ENCODE measurements around the gene FNIP2. TPM values are rescaled to one million over a fixed set of nuclear protein-coding genes. Genes with fewer than 3 reads are reported as not detected.

FNIP2 gene
- total and polyA plus RNA-seq, 4 donors, result 8.8 to 88.7 (median 23.5) TPM

DNA sequence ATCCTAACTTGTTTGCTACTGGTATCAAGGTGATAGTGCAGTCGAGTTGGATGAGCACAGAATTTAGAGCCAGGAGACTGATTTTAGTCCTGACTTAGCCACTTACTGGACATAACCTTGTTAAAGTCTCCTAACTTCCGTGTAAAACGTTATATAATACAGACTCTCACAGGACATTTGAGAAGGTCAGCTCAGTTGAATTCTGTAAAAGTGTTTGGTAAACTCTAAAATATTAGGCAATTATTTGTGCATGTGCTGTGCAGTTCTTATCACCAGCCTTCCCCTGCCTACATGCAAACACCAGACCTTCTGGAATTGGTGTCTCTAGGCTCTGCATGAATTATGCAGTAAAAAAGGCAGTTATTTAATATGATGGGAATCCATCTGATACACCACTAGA lies 45.4 kb downstream of the FNIP2 start:
- DNase-seq (ENCODE audit: low spot score), result no peak
- Histone ChIP-seq H3K36me3 (ENCODE audit: control insufficient read depth in 4 of 4, insufficient read depth in 3 of 4, low read depth in 1 of 4, low read length in 3 of 4) (no peaks in the 10 kb centered on the region), H3K4me1 (ENCODE audit: control insufficient read depth in 4 of 4, insufficient read depth in 4 of 4, low read length in 3 of 4) (peaks cover 14 to 79% (median 52%) of the 10 kb centered on the region in 4 donors), H3K9me3 (ENCODE audit: control insufficient read depth in 4 of 4, low read length in 3 of 4) (no peaks in the 10 kb centered on the region), H3K9ac (ENCODE audit: low read depth in 1 of 2, low read length in 2 of 2) (no peak overlapping the region), H3K27me3 (ENCODE audit: control insufficient read depth in 4 of 4, insufficient read depth in 4 of 4, low read length in 3 of 4) (no peaks in the 10 kb centered on the region), H3K4me3 (ENCODE audit: low read depth in 1 of 3, low read length in 3 of 3) (no peak overlapping the region), H3K27ac (ENCODE audit: low read depth in 1 of 2, low read length in 2 of 2) (peak overlapping the region; percentile 70 to 86)
- TF ChIP-seq ZBTB33 (IDR thresholded peaks at IDR 0.05) (peak; percentile 52), CTCF (IDR thresholded peaks at IDR 0.05; ENCODE audit: low read depth, low read length, missing input control) (no peak), FOXA2 (IDR thresholded peaks at IDR 0.05) (peak; percentile 45), REST (IDR thresholded peaks at IDR 0.05) (peak; percentile 52), MAX (IDR thresholded peaks at IDR 0.05) (peak; percentile 86), RAD21 (IDR thresholded peaks at IDR 0.05) (peak in 1 of 2 donors; percentile 35), SP1 (IDR thresholded peaks at IDR 0.05) (peak; percentile 47), HNF4G (IDR thresholded peaks at IDR 0.05) (no peak), EGR1 (IDR thresholded peaks at IDR 0.05; ENCODE audit: low read depth in 2 of 2) (peak in 1 of 2 donors; percentile 46), YY1 (IDR thresholded peaks at IDR 0.05) (peak; percentile 62), FOXA1 (IDR thresholded peaks at IDR 0.05) (peak; percentile 37), JUND (IDR thresholded peaks at IDR 0.05) (peak in 1 of 2 donors; percentile 48), NR2F2 (IDR thresholded peaks at IDR 0.05) (no peak), HNF4A (conservative IDR thresholded peaks at IDR 0.05) (peak; percentile 59 to 67), GABPA (IDR thresholded peaks at IDR 0.05 in 1 of 2, conservative IDR thresholded peaks at IDR 0.05 in 1 of 2) (peak in 1 of 2 donors; percentile 30), RXRA (IDR thresholded peaks at IDR 0.05) (peak; percentile 79 to 92), TAF1 (conservative IDR thresholded peaks at IDR 0.05) (no peak)
- TF ChIP-seq, protein P1, sequence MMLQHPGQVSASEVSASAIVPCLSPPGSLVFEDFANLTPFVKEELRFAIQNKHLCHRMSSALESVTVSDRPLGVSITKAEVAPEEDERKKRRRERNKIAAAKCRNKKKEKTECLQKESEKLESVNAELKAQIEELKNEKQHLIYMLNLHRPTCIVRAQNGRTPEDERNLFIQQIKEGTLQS (IDR thresholded peaks at IDR 0.05), result no peak
- WGBS, result 23% methylated on average over 3 of the region's 3 CpGs

Measured in liver (tissue), 9 donors.